HG03439 (cell line): Measurements from ENCODE around the gene EIF4E3.

ENCODE experiments used
- ATAC-seq: cut with Tn5 transposase; IDR thresholded peaks from one replicate; pipeline ENCODE4 v1.9.1; 2021; ENCODE audit warnings: mild to moderate bottlenecking, moderate library complexity; ENCODE audit not compliant: unreplicated experiment

Gene EIF4E3

GRCh38 chr3:71724171-71724453 is 1.1 kb downstream of the EIF4E3 start:
- no peak for ATAC-seq

GRCh38 chr3:71723452-71724170 is 1.6 kb downstream of the EIF4E3 start:
- no peak for ATAC-seq

DNA sequence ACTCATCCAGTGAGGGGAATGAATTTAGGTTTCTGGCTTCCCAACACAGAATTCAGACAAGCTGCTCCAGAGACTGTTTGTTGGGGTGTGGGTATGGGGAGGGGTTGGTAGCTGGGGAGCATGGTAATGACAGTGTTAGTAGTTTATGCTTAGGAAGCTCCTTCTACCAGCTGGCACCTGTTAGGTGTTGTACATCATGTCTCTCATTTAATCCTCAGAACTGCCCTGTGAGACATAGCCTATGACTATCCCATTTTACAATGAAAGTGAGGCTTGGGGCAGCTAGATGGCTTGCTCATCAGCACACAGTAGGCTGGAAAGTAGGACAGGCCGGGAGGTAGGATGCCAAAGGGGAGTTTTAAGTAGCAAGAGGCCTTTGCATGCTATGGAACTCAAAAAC is 2.5 kb downstream of the EIF4E3 start:
- no peak for ATAC-seq

DNA sequence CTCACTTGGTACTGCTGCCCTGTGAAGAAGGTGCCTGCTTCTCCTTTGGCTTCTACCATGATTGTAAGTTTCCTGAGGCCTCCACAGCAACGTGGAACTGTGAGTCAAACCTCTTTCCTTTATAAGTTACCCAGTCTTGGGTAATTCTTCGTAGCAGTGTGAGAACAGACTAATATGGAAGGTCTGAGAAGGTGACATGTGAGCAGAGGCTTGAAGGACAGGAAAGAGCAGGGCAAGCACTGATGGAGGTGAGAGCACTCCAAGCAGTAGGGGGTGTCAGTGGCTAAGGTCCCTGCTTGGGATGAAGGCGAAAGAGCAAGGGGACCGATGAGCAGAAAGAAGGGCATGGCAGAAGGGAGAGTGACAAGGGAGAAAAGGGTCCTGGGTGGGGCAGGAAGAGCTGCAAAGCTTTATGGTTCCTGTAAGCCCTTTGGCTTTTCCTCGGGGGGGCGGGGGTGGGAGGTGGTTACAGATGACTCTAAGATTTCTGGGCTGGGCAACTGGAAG is 3.5 kb downstream of the EIF4E3 start:
- no peak for ATAC-seq

DNA sequence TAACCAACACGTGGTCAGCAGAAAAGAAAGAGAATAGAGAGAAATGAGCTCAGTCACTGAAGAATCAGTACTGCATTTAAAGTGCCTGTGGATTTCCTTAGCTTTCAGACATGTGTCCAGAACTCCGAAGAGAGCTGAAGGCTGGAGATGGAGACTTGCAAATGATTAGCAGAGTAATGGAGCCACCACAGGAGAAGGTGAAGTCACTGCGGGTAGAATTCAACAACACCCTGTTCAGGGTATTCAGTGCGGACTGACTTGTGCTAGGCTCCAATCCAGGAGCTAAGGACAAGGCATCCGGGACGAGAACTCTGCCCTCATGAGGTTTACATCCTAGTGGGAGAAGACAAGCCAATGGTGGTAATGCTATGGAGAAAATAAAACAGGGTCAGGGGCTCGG is 4.2 kb downstream of the EIF4E3 start:
- no peak for ATAC-seq

GRCh38 chr3:71718072-71718471 is 7.1 kb downstream of the EIF4E3 start:
- ATAC-seq, result no peak

- no peak for ATAC-seq
Observed at GRCh38 chr3:71714595-71714994, 10.6 kb downstream of the EIF4E3 start.

DNA sequence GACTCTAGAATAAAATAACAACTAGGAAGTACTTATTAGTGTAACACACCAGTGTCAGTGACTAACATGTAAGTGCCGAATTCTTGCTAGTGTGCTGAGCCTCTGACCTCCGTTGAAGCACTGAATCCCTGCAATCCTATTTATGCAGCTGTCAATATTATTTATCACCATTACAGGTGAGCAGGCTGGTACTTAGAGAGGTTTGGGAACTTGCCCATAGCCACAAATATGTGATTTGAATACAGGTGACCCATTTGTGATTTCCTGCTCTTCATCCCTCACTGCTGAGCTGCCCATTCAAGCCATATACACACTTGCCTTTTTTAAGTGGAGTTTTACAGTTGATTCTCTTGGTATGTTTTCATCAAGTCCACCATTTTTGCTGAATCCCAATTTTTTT is 12.2 kb downstream of the EIF4E3 start:
- no peak for ATAC-seq

DNA sequence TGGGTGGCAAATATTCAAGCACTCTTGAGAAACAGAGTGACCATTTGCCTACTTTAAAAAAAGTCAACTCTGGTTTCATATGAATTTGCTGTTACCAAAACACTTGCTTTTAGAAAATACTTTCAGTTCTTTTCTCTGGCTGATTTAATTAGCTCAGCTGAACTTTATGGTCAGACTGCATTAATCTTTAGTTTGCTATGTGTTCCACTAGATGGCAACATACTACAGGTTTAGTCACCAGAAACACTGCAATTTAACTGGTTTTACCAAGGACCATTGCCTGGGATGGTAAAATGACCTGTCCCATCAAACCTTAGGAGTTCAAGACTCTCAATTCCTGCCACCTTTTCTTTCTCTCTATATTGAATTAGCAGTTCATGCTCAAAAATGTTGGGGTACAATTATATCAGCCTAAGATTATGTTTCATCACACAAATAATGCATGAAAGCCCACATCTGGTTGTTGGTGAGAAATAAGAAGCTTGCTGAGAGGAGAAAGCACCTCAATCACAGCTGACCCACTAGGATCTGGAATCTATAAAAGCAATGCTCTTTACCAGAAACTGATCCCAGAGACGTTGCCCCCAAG is 14.2 kb downstream of the EIF4E3 start:
- peak; percentile 74 for ATAC-seq

DNA sequence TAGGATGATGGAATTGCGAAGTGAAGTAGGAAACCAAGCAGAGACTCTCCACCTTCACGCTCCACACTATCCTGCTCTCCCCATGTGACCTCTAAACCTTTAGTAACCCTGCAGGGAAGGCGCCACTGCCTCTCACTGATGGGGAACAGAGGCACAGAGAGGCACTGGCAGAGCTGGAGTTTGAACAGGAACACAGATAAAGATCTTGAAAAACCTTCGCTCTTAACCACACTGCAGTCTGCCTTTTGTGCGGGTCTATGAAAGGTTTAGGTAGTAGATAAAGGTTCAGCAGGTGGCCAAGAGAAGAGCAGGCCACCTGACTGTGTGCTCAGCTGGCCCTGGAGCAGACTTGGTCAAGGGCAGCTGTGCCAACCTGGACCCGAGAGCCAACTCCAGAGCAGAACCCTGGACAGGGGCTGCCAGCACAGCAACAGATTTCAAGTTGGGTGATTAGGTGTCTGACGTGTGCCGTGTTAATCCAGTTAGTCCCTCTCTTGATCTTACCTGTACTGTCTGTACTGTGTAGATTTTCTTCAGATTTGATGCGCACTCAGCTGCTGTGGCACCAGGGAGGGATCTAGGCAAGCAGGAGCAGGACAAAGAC is 15.2 kb downstream of the EIF4E3 start:
- no peak for ATAC-seq

DNA sequence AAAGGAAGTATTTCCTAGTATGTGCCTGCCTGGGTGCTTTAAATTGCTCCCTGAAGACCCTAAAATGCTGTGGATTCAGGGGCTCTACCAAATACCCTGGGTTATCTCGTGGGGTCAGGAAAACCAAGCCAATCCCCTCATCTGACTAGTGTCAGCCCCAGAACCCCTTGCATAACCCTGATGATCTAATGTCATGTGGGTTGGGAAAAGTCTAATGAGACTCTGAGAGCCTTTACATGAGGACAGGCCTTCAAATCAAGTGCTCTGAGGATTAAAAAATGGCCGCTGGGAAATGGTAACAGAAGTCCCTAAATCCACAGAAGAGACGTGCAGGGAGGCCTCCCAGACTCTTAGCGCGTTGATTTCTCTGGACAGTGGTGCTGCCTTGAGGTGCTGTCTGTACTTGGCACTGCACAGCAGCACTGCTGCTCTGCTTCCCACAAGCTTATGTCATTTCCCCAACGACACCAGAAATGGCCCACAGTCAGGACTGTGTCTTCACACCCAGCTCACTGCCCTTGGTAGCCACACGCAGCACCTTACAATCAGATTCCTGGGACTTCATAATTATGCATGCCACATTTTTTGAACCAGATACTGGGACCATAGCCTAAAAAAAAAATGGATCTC is 16.6 kb downstream of the EIF4E3 start:
- ATAC-seq, result no peak

- ATAC-seq, result no peak
Observed at GRCh38 chr3:71707595-71707994, 17.6 kb downstream of the EIF4E3 start.

- ATAC-seq, result no peak
Observed at GRCh38 chr3:71705681-71706080, 19.5 kb downstream of the EIF4E3 start.

DNA sequence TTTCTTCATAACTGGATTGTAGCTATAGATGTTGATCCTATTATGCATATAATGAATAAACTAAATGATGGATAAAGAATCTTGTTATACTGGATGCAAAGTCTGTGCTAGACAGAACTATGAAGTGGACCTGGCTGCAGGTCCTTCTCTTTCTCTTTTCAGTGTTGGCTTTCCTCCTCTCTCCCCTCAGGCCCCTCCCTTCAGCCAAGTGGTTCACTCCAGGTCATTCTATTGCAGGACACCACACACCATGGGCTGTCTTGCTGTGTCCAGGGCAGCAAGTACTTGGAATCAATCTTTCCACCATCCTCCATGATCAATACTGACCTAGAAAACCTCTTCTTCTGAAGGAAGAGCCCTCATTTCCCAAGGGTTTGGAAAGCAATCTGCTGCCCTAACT is 20.3 kb downstream of the EIF4E3 start:
- ATAC-seq, result no peak

GRCh38 chr3:71703797-71704196 is 21.4 kb downstream of the EIF4E3 start:
- no peak for ATAC-seq

DNA sequence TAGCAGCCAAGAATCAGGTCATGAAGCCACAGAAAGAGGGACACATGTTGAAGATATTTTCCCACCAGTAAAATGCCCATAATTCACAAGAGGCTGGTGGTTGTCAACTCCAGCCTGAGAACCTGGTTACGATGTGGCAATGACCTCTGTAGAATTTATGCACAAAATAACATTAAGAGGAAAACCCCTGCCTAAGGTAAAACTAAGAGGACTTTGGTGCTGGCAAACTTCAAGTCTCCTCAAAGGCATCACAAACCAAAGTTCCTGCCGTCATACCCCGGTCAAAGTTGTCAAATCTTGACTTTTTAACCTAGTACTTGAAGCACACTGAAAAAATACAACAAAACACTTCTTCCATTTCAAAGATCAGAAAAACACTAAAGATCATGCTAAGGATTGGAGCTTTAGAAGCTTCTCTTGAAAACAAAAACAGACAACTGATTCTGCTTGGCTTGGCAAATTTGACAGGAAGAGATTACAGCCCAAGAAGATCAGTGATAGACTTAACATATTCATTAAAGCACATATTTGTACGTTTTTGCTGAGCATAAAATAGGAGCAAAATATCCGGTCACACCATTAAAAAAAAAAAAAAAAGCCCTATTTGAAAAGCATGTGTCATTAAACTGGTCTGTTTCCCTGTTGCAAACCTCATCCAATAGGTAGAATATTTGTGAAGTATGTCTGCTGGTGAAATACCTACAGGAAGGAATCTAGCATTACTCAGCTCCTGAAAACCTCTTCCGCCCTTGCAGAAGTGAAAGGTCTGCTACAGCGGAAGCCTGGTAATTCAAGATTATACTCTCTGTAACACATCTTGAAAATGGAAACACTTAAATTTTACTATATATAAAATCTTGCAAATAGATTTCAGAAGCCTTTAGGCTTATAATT is 22.8 kb downstream of the EIF4E3 start:
- ATAC-seq, result no peak

- ATAC-seq, result no peak
Observed at GRCh38 chr3:71701251-71701762, 23.9 kb downstream of the EIF4E3 start.

GRCh38 chr3:71695000-71695482 is 30.2 kb downstream of the EIF4E3 start:
- ATAC-seq, result no peak

DNA sequence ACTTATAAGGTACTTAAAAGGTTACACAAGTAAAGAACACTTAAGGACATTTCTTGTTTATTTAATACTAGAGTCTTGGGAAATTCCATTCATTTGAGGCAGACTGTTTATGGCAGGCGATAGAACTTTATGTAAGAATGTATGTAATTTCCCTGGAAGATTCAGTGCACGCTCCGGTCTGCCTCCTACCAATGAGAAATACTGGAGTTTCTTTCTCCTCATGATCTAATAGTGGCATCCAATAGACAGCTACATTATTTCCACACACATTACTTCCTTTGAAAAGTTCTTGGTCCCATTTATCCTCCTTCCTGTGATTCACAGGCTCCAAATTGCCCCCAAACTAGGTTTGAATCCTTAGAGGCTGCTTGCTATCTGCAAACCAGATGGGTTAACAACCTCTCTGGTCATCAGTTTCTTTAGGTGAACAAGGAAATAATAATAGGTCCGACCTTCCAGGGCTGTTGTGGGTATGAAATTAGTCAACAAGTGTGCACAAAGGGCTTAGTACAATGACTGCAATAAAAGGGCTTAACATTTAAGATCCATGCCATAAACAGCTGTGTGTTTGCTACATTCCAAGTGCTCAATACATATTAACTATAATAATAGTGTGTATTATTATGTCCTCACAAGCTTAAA is 30.7 kb downstream of the EIF4E3 start:
- ATAC-seq, result no peak

- ATAC-seq, result no peak
Observed at GRCh38 chr3:71693641-71694040, 31.6 kb downstream of the EIF4E3 start.
